CD4-positive, alpha-beta T cell (primary cell): Measurements from ENCODE around the gene CORIN. TPM values are rescaled to one million over a fixed set of nuclear protein-coding genes. Genes with fewer than 3 reads are reported as not detected.

Source experiments
- ATAC-seq: fragments of 200-7000 bp; cut with Tn5 transposase; one replicate; pipeline ENCODE4 v1.10.0; 2022; ENCODE audit warnings: mild to moderate bottlenecking; ENCODE audit not compliant: poor library complexity
- CTCF ChIA-PET: fragments of 350-600 bp; sonication (Branson Sonifier 250); formaldehyde crosslinking; loops from one replicate; lab custom pipeline; 2021; ENCODE audit warnings: antibody characterized with exemption, inconsistent platforms; lab: Charles Lee
- POLR2A ChIA-PET: fragments of 350-600 bp; sonication (Branson Sonifier 250); formaldehyde crosslinking; loops from one replicate; lab custom pipeline; 2021; ENCODE audit warnings: antibody characterized with exemption, inconsistent platforms; lab: Charles Lee
- DNase-seq, 14 experiments: peaks; one replicate each; pipeline ENCODE4 v3.0.0-alpha.2; 2013 to 2020; ENCODE audit warnings: mixed read lengths in 2 of 14
- H3K27ac ChIP-seq, 2 donors: one replicate each; pipeline versions ENCODE4 v1.5.1 to v1.7.0; 2013; ENCODE audit warnings: low read length in 2 of 2, low read depth in 1 of 2, mild to moderate bottlenecking in 1 of 2
- H3K27me3 ChIP-seq, 2 experiments: 1 replicate in 1 of 2; 2 replicates in 1 of 2; pipeline versions ENCODE4 v1.6.1 to v1.7.0; 2013; ENCODE audit warnings: low read length in 2 of 2, control low read depth in 1 of 2, mild to moderate bottlenecking in 1 of 2, moderate library complexity in 1 of 2; ENCODE audit not compliant: insufficient read depth in 2 of 2, control insufficient read depth in 1 of 2
- H3K36me3 ChIP-seq: one replicate; pipeline ENCODE4 v1.6.1; 2013; ENCODE audit warnings: low read length, control low read depth; ENCODE audit not compliant: insufficient read depth
- H3K4me1 ChIP-seq: one replicate; pipeline ENCODE4 v1.6.1; 2013; ENCODE audit warnings: low read length, control low read depth; ENCODE audit not compliant: insufficient read depth
- H3K4me3 ChIP-seq: one replicate; pipeline ENCODE4 v1.5.1; 2013; ENCODE audit warnings: mild to moderate bottlenecking, low read length, moderate library complexity
- H3K9me3 ChIP-seq, 2 experiments: 1 replicate in 1 of 2; 2 replicates in 1 of 2; pipeline versions ENCODE4 v1.6.1 to v1.7.0; 2013; ENCODE audit warnings: low read length in 2 of 2, mild to moderate bottlenecking in 2 of 2, control low read depth in 1 of 2, moderate library complexity in 1 of 2; ENCODE audit not compliant: control insufficient read depth in 1 of 2, insufficient read depth in 1 of 2
- H3K27ac Mint-ChIP-seq: one replicate; pipeline ENCODE4 v1.8.0; 2020; ENCODE audit warnings: mixed read lengths
- H3K27me3 Mint-ChIP-seq: one replicate; pipeline ENCODE4 v1.8.0; 2021; ENCODE audit warnings: mixed read lengths
- H3K36me3 Mint-ChIP-seq: one replicate; pipeline ENCODE4 v1.8.0; 2021; ENCODE audit warnings: low read depth, mixed read lengths
- H3K4me1 Mint-ChIP-seq: one replicate; pipeline ENCODE4 v1.8.0; 2021; ENCODE audit warnings: low read depth, mixed read lengths
- H3K4me3 Mint-ChIP-seq: one replicate; pipeline ENCODE4 v1.8.0; 2020; ENCODE audit warnings: mild to moderate bottlenecking, mixed read lengths
- H3K9me3 Mint-ChIP-seq: one replicate; pipeline ENCODE4 v1.8.0; 2020; ENCODE audit warnings: mixed read lengths
- CTCF ChIP-seq: fragments of 200-600 bp; IDR thresholded peaks from one replicate; pipeline ENCODE4 v1.8.0; 2022; ENCODE audit warnings: antibody characterized with exemption, mild to moderate bottlenecking
- intact Hi-C, 2 experiments: fragments of 100-400 bp; cut with DNase I in 1 of 2; cut with micrococcal nuclease in 1 of 2; formaldehyde crosslinking; loops; one replicate each; pipeline versions ENCODE4 v1.15.1 to v1.9.0; 2023 to 2025; cut with DNase I, micrococcal nuclease
- total RNA-seq, 174 experiments: library from RNA in 2 of 174; stranded (reverse) in 2 of 174; gene quantifications; one replicate each; pipeline ENCODE4 v1.2.3 and lab custom pipeline; 2021 to 2026

The CORIN gene
- total RNA-seq, 2 experiments from 2014 or later: 0.14 TPM; not detected in 1

GRCh38 chr4:47566969-47567368 lies 270.9 kb downstream of the CORIN start:
- Mint-ChIP-seq H3K27me3 (no peaks in the 10 kb centered on the region), H3K27ac (no peak overlapping the region), H3K4me1 (peaks cover 9% of the 10 kb centered on the region), H3K9me3 (no peaks in the 10 kb centered on the region), H3K36me3 (no peaks in the 10 kb centered on the region), H3K4me3 (no peak overlapping the region)
- Histone ChIP-seq H3K36me3 (no peaks in the 10 kb centered on the region), H3K27ac (no peak overlapping the region), H3K4me3 (no peak overlapping the region), H3K4me1 (no peaks in the 10 kb centered on the region), H3K9me3 (no peaks in the 10 kb centered on the region), H3K27me3 (no peaks in the 10 kb centered on the region)
- no peak for TF ChIP-seq CTCF
- CTCF ChIA-PET: no interaction called here
- no peak for DNase-seq
- ATAC-seq: no peak
- intact Hi-C loops: loop anchor here (10.0 kb wide), 2 partner anchors 82 to 722 kb away; partner anchors contain the start of gene ATP10D (in 1 of the 2)
- POLR2A ChIA-PET: interaction anchor here (1.4 kb wide), 1 partner anchor 104 kb away, joined by 3 read pairs; the partner anchor contains the start of gene COMMD8

- Histone ChIP-seq H3K9me3 (no peaks in the 10 kb centered on the region), H3K27me3 (no peaks in the 10 kb centered on the region), H3K36me3 (no peaks in the 10 kb centered on the region), H3K4me1 (no peaks in the 10 kb centered on the region), H3K4me3 (no peak overlapping the region), H3K27ac (no peak overlapping the region)
- ATAC-seq (no peak), DNase-seq (no peak)
- ChIA-PET CTCF (no interaction called here), POLR2A (interaction anchor here (1.4 kb wide), 1 partner anchor 103 kb away, joined by 3 read pairs; the partner anchor contains the start of gene COMMD8)
- H3K4me3 Mint-ChIP-seq: no peak overlapping the region
- no peak for TF ChIP-seq CTCF
- H3K27me3 Mint-ChIP-seq: no peaks in the 10 kb centered on the region
- H3K36me3 Mint-ChIP-seq: no peaks in the 10 kb centered on the region
- intact Hi-C loops: loop anchor here (10.0 kb wide), 2 partner anchors 82 to 722 kb away; partner anchors contain the start of gene ATP10D (in 1 of the 2)
- H3K4me1 Mint-ChIP-seq: peaks cover 9% of the 10 kb centered on the region
- H3K9me3 Mint-ChIP-seq: no peaks in the 10 kb centered on the region
- H3K27ac Mint-ChIP-seq: no peak overlapping the region
These were observed 271.3 kb downstream of the CORIN start for GRCh38 chr4:47566566-47566965.

DNA sequence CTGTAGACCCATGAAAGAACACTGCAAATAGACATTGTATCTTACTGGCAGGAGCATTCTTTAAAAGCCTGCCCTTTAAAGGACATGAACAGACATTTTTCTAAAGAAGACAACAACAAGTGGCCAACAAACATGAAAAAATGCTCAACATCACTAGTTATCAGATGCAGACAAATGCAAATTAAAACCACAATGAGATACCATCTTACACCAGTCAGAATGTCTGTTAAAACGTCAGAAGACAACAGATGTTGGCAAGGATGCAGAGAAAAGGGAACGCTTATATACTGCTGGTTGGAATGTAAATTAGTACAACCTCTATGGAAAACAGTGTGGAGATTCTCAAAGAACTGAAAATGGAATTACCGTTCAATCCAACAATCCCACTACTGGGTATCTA lies 275.6 kb downstream of the CORIN start:
- Histone ChIP-seq H3K27me3 (no peaks in the 10 kb centered on the region), H3K4me3 (no peak overlapping the region), H3K9me3 (no peaks in the 10 kb centered on the region), H3K36me3 (no peaks in the 10 kb centered on the region), H3K27ac (no peak overlapping the region), H3K4me1 (no peaks in the 10 kb centered on the region)
- peaks cover 9% of the 10 kb centered on the region for H3K4me1 Mint-ChIP-seq
- intact Hi-C loops: loop anchor here (10.0 kb wide), 2 partner anchors 77 to 717 kb away; partner anchors contain the start of gene ATP10D (in 1 of the 2)
- CTCF ChIA-PET: no interaction called here
- no peaks in the 10 kb centered on the region for H3K36me3 Mint-ChIP-seq
- H3K4me3 Mint-ChIP-seq: no peak overlapping the region
- TF ChIP-seq CTCF: no peak
- H3K27me3 Mint-ChIP-seq: no peaks in the 10 kb centered on the region
- peak in 3 of 14 experiments; percentile 11 to 19 (median 11) for DNase-seq
- POLR2A ChIA-PET: no interaction called here
- no peak for ATAC-seq
- H3K27ac Mint-ChIP-seq: no peak overlapping the region
- no peaks in the 10 kb centered on the region for H3K9me3 Mint-ChIP-seq
